ENCODE measurements around the gene YWHAE.

DNA sequence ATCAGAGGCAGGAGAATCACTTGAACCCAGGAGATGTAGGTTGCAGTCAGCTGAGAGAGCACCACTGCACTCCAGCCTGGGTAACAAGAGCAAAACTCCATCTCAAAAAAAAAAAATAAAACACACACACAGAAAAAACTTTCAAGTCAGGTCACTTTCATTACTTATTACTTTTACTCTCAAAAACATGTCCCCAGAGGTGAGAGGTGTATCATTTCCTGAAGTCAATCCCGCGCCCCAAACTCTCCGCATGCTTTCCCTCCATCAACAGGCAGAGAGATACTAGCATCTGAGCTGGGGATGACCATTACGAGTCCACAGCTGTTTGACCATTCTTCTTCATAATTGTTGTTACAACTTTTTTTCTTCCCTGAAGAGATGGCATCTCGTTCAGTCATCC, 48.7 kb downstream of the YWHAE start:
- TF ChIP-seq, protein P1, sequence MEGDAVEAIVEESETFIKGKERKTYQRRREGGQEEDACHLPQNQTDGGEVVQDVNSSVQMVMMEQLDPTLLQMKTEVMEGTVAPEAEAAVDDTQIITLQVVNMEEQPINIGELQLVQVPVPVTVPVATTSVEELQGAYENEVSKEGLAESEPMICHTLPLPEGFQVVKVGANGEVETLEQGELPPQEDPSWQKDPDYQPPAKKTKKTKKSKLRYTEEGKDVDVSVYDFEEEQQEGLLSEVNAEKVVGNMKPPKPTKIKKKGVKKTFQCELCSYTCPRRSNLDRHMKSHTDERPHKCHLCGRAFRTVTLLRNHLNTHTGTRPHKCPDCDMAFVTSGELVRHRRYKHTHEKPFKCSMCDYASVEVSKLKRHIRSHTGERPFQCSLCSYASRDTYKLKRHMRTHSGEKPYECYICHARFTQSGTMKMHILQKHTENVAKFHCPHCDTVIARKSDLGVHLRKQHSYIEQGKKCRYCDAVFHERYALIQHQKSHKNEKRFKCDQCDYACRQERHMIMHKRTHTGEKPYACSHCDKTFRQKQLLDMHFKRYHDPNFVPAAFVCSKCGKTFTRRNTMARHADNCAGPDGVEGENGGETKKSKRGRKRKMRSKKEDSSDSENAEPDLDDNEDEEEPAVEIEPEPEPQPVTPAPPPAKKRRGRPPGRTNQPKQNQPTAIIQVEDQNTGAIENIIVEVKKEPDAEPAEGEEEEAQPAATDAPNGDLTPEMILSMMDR (conservative IDR thresholded peaks at IDR 0.05; ENCODE audit: low read depth, low read length) = no peak
- TF ChIP-seq EZH2 (IDR thresholded peaks at IDR 0.05; ENCODE audit: borderline replicate concordance, low read depth, low read length, poor library complexity, severe bottlenecking) = no peak

Measured in A673 (cell line).